ENCODE data around the gene ZGPAT. TPM values are rescaled to one million over a fixed set of nuclear protein-coding genes. Genes with fewer than 3 reads are reported as not detected.

The ZGPAT gene
- total and polyA plus RNA-seq, 2 of the 13 experiments (the other 11 are each of a cell fraction or from before 2014, with no cell fraction given): 23.0 to 41.9 TPM

DNA sequence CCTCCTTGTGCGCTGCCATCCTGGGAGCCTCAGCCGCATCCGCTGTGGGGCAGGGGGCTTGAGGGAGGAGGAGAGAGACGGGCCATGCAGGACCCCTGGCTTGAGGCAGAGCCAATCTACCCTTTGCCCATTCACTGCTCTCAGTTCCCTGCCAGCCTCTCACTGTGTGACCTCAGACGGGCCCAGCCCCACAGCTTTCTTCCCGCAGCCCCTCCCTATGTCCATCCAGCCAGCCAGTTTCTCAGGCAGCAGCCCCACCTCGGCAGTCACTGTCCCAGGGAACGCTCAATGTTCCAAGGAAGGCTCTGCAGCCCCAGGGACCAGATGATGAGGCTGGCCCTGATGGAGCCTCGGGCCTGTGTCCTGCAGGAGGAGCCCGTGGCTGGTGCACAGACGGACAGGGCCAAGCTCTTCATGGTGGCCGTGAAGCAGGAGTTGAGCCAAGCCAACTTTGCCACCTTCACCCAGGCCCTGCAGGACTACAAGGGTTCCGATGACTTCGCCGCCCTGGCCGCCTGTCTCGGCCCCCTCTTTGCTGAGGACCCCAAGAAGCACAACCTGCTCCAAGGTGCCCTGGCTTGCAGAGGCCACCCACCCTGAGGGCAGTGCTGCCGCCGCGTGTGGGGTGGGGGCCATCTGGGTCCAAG is 15.3 kb upstream of the ZGPAT start:
- H4K20me1 ChIP-seq (ENCODE audit: insufficient read depth, low read length): peaks cover 4% of the 10 kb centered on the region; the same call in 1 of the 2 replicates
- H3K4me1 ChIP-seq (ENCODE audit: insufficient read depth, low read length): peaks cover 17% of the 10 kb centered on the region
- H3K36me3 ChIP-seq (replicated peaks in 1 of 2; ENCODE audit: control insufficient read depth in 1 of 2, insufficient read depth in 2 of 2, low read length in 2 of 2): peaks cover 3 to 4% of the 10 kb centered on the region in 2 experiments; a peak in 3 of 5 replicates
- DNase-seq (ENCODE audit: low spot score) (no peak), FAIRE-seq (no peak), ATAC-seq (no peak; the same call in 2 of the 3 replicates)
- no peak overlapping the region for H2AFZ ChIP-seq (ENCODE audit: low read length)
- no peaks in the 10 kb centered on the region for H3K9me3 ChIP-seq (ENCODE audit: low read length)
- ChIA-PET CTCF (ENCODE audit: low intra/inter-chr PET ratio, low total read pairs) (no interaction called here), POLR2A (interaction anchor here (1.0 kb wide), 1 partner anchor 34 kb away, joined by 3 read pairs; the partner anchor contains the start of gene RTEL1)
- 84% methylated on average over 17 of the region's 20 CpGs for WGBS (ENCODE audit: low lambda C conversion rate)
- H3K4me3 ChIP-seq (replicated peaks in 1 of 3; ENCODE audit: insufficient read depth in 1 of 3, low read depth in 2 of 3, low read length in 3 of 3): no peak overlapping the region
- H3K9ac ChIP-seq (ENCODE audit: insufficient read depth, low read depth, low read length): no peak overlapping the region
- BruUV-seq (replicated peaks): no TSS peak
- H3K79me2 ChIP-seq (ENCODE audit: insufficient read depth, low read length): no peaks in the 10 kb centered on the region
- no peaks in the 10 kb centered on the region for H3K27me3 ChIP-seq (ENCODE audit: control insufficient read depth in 1 of 2, insufficient read depth in 2 of 2, low read length in 2 of 2)
- intact Hi-C loops (cut with micrococcal nuclease; ENCODE audit: unreplicated experiment) (no loop called here), in situ Hi-C loops (cut with HindIII; ENCODE audit: extremely low pct_ligation_motif_present, low pct_unique_long_range_greater_than_20kb) (no loop called here)
- no peak overlapping the region for H3K4me2 ChIP-seq (ENCODE audit: low read depth, low read length)
- no peak overlapping the region for H3K27ac ChIP-seq (ENCODE audit: extremely low read length, insufficient read depth, low read length)
- TF ChIP-seq, protein P1, sequence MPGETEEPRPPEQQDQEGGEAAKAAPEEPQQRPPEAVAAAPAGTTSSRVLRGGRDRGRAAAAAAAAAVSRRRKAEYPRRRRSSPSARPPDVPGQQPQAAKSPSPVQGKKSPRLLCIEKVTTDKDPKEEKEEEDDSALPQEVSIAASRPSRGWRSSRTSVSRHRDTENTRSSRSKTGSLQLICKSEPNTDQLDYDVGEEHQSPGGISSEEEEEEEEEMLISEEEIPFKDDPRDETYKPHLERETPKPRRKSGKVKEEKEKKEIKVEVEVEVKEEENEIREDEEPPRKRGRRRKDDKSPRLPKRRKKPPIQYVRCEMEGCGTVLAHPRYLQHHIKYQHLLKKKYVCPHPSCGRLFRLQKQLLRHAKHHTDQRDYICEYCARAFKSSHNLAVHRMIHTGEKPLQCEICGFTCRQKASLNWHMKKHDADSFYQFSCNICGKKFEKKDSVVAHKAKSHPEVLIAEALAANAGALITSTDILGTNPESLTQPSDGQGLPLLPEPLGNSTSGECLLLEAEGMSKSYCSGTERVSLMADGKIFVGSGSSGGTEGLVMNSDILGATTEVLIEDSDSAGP (CRISPR knock-in tag; IDR thresholded peaks at IDR 0.05; ENCODE audit: borderline replicate concordance): peak; percentile 62; the same call in 1 of the 2 replicates
- peak; percentile 13; the same call in 1 of the 2 replicates for TF ChIP-seq GABPB1 (CRISPR knock-in tag; IDR thresholded peaks at IDR 0.05)
- 0 out of 2 replicates have a peak, but pooled peaks have one; percentile 32 for TF ChIP-seq SRY (CRISPR knock-in tag; IDR thresholded peaks at IDR 0.05)
- TF ChIP-seq HMG20B (CRISPR knock-in tag; conservative IDR thresholded peaks at IDR 0.05): no peak
- TF ChIP-seq KDM2A (CRISPR knock-in tag; IDR thresholded peaks at IDR 0.05; ENCODE audit: borderline replicate concordance, low read depth): peak; percentile 73; the same call in 1 of the 2 replicates
- TF ChIP-seq RXRA (CRISPR knock-in tag; IDR thresholded peaks at IDR 0.05): peak; percentile 44; the same call in 1 of the 2 replicates
- no peak for TF ChIP-seq EP300 (IDR thresholded peaks at IDR 0.05; ENCODE audit: low read depth in 2 of 2, low read length in 2 of 2)
- TF ChIP-seq EP300 (CRISPR knock-in tag; IDR thresholded peaks at IDR 0.05; ENCODE audit: borderline replicate concordance): peak; percentile 44; the same call in 1 of the 2 replicates
- peak; percentile 97 for TF ChIP-seq AGO1 (IDR thresholded peaks at IDR 0.05; ENCODE audit: low read depth, low read length, poor library complexity, severe bottlenecking)
- TF ChIP-seq TGIF2 (CRISPR knock-in tag; IDR thresholded peaks at IDR 0.05): no peak
- peak; percentile 25; the same call in 1 of the 2 replicates for TF ChIP-seq ZNF768 (CRISPR knock-in tag; IDR thresholded peaks at IDR 0.05)
- TF ChIP-seq CBX5 (CRISPR knock-in tag; IDR thresholded peaks at IDR 0.05; ENCODE audit: borderline replicate concordance): peak; percentile 59; the same call in 1 of the 2 replicates
- TF ChIP-seq CHD2 (IDR thresholded peaks at IDR 0.05; ENCODE audit: low read depth, low read length): no peak
- TF ChIP-seq HNRNPH1 (optimal IDR thresholded peaks at IDR 0.05; ENCODE audit: low read depth, low read length): peak; percentile 14
- TF ChIP-seq ZNF772 (CRISPR knock-in tag; IDR thresholded peaks at IDR 0.05): 0 out of 2 replicates have a peak, but pooled peaks have one; percentile 31
- peak; percentile 88 for TF ChIP-seq AKAP8 (CRISPR knock-in tag; IDR thresholded peaks at IDR 0.05)
- TF ChIP-seq ZNF234 (CRISPR knock-in tag; conservative IDR thresholded peaks at IDR 0.05): 0 out of 2 replicates have a peak, but pooled peaks have one; percentile 46
- TF ChIP-seq, protein P2, sequence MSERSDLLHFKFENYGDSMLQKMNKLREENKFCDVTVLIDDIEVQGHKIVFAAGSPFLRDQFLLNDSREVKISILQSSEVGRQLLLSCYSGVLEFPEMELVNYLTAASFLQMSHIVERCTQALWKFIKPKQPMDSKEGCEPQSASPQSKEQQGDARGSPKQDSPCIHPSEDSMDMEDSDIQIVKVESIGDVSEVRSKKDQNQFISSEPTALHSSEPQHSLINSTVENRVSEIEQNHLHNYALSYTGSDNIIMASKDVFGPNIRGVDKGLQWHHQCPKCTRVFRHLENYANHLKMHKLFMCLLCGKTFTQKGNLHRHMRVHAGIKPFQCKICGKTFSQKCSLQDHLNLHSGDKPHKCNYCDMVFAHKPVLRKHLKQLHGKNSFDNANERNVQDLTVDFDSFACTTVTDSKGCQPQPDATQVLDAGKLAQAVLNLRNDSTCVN (CRISPR knock-in tag; IDR thresholded peaks at IDR 0.05; ENCODE audit: borderline replicate concordance): peak; percentile 28; the same call in 1 of the 2 replicates
- TF ChIP-seq, protein P3, sequence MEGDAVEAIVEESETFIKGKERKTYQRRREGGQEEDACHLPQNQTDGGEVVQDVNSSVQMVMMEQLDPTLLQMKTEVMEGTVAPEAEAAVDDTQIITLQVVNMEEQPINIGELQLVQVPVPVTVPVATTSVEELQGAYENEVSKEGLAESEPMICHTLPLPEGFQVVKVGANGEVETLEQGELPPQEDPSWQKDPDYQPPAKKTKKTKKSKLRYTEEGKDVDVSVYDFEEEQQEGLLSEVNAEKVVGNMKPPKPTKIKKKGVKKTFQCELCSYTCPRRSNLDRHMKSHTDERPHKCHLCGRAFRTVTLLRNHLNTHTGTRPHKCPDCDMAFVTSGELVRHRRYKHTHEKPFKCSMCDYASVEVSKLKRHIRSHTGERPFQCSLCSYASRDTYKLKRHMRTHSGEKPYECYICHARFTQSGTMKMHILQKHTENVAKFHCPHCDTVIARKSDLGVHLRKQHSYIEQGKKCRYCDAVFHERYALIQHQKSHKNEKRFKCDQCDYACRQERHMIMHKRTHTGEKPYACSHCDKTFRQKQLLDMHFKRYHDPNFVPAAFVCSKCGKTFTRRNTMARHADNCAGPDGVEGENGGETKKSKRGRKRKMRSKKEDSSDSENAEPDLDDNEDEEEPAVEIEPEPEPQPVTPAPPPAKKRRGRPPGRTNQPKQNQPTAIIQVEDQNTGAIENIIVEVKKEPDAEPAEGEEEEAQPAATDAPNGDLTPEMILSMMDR (CRISPR knock-in tag; IDR thresholded peaks at IDR 0.05): peak; percentile 36; the same call in 1 of the 2 replicates
- TF ChIP-seq XRCC5 (optimal IDR thresholded peaks at IDR 0.05; ENCODE audit: low read length): peak; percentile 23
